Measurements from ENCODE around the gene PLA2G4D.

Gene PLA2G4D

DNA sequence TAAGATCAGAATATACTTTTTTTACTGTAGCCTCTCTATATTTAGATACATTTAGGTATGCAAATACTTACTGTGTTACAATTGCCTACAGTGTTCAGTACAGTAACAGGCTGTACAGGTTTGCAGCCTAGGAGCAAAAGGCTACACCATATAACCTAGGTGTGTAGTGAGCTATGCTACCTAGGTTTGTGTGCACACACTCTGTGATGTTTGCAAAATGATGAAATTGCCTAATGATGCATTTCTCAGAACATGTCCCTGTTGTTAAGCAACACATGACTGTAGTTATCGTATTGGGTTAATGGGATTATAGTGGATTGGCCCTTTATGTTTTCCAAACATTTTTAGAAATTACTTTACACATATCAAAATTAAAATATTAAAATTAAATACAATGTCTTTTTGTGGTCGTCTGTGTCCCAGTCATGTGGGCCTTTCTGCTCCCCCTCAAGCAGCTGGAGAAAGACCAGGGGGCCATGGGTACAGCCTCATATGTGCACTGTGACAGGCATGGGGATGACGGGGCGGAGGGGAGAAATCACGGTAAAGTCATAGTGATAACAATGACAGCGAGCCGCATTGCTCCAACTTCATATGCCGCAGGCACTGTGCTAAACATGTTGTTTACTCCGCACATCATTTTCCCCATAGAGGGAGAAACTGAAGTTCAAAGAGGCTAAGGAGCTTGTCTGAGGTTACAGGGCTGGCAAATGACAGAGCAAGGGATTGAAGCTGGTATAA lies 46.1 kb downstream of the PLA2G4D start:
- no peak for DNase-seq

DNA sequence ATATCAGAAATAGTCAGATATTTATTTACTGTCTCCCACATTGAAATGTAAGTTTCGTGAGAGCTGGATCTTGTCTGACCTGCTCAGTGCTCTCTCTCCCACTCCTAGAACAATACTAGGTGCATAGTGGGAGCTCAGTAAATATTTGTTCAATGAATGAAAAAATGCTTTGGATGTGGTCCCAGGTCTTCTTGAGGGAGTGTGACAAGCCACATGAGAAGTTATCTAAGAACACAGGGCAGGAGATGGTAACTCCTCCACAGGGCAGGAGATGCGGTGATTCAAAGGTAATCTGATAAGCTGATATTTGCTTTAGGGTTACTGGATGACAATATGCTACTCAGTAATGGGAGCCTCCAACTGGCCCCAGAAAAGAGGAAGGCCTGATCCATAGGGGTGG lies 47.8 kb downstream of the PLA2G4D start:
- no peak for DNase-seq

DNA sequence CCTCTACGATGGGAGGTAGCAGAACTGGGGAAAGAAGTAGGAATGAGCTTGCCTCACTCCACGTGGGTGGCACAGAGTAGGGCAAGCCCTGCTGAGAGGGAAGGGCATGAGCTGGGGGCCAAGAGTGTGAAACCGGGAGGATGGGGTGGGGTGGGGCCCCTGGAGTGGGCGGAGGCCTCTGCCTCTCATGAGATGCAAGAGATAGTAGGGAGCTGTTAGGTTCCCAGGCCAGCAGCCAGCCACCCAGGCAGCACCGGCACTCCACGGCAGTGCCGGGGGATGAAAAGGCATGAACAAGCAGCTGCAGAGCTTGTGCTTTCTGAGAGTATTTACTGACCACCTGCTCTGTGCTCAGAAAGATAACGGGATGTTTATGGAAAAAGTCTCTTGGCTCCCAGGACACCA lies 49.1 kb downstream of the PLA2G4D start:
- no peak for DNase-seq

DNA sequence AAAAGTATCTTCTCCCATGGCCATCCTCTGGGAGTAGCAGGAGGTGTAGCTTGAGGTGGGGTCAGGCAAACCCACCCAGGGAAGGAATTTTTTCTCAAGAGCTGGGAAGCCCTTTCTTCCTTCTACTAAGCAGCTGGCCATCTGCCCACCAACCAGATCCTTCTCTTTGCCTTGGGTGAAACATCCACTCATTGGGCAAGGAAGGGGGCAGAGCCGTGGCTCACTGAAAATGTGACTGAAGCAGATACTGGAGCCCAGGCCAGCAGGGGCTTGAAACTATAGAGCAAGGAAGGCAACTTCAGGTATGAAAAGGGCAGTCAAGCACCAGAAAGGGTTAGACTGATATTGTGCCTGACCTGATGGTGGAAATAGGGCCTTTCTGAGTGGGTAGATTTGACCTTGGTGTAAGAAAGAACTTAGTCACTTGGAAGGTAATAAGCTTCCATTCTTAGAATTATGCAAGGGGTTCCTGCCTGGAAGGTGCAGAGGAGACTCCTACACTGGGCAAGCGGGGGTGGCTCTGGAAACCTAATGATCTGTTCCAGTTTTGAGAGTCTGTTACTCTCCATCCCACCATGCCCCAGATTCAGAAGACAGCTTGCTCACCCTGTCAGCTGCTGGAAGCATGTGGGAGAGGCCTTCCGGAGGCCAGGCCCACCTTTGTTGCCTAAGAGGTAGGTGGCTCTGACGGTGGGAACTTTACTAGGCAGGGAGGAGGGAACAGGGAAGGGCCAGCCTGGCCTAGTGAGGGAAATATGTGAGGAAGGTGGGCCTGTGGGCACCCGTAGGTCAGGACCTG lies 51.6 kb downstream of the PLA2G4D start:
- DNase-seq: no peak

GRCh38 chr15:42038401-42038800 lies 56.0 kb downstream of the PLA2G4D start:
- DNase-seq: no peak

DNA sequence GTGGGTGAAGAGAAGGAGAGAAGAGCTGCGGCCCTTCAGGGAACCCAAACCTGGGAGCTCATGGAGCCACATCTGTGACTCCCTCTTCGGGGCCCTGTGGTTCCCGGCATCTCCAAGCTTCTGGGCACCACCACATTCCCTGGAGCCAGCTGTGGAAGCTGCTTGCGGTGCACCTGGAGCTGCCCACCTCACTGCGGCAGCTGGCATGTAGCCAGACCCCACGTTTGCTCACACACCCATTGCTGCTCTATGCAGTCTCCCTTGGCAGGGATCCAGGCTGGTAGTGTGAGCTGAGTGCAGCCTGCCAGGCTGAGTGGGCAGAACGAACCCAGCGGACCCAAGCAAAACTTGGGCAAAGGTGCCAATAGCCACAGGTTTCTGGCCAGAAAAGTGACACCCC lies 56.7 kb downstream of the PLA2G4D start:
- DNase-seq: no peak

DNA sequence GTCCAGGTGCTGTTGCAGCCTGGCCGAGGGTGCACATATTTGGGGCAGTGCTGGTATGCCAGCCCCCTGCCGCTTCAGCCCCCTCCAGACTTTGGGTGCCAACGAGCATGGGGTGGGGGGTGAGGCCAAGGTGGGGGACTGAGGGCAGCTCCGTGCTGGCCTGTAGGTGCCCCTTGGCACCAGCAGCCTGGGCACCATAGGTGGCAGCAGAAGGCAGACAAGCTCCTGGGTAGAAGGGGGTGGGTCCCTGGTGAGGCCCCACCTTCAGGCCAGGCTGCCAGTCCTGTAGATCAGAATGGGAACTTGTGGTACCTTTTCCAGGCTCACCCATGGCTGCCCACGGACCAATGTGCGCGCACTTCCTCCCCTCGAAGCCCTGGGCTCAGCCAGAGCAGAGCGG lies 57.4 kb downstream of the PLA2G4D start:
- DNase-seq: no peak

DNA sequence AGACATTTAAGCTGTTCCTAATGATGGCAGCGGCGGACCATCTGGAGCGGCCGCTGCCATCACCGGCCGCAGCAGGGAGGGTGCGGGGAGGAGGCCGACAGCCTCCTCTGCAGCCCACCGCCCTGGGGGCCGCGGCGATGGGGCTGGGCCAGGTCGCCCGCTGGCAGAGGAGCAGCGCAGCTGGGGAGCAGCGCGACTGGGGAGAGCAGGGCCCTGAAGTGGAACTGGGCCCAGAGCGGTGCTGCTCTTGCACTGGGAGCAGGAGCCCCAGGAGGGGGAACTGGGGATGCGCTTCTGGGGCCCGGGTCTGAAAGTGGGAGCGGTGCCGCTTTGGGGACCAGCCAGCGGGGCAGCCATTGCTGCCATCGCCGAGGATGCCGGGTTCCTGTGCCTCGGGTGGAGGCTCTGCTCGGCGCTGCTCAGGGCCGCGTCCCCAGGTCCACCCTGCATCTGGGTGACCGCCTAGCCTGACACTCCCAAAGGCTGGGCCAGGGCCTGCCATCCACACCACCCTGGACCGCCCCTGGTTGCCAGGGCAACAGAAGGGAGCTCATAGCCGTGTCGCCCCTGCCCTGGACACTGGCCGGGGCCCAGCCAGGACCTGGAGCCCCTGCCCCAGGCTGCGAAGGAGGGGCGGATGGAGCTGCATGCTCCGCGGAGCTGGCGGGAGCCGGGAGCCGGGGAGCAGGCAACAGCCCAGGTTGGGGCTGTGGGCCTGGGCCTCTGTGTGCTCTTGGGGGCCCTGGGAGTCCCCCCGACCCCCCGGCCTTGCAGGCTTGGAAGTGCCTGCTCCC lies 58.1 kb downstream of the PLA2G4D start:
- DNase-seq: no peak

- no peak for DNase-seq
These were observed 59.0 kb downstream of the PLA2G4D start for GRCh38 chr15:42035435-42035761.

DNA sequence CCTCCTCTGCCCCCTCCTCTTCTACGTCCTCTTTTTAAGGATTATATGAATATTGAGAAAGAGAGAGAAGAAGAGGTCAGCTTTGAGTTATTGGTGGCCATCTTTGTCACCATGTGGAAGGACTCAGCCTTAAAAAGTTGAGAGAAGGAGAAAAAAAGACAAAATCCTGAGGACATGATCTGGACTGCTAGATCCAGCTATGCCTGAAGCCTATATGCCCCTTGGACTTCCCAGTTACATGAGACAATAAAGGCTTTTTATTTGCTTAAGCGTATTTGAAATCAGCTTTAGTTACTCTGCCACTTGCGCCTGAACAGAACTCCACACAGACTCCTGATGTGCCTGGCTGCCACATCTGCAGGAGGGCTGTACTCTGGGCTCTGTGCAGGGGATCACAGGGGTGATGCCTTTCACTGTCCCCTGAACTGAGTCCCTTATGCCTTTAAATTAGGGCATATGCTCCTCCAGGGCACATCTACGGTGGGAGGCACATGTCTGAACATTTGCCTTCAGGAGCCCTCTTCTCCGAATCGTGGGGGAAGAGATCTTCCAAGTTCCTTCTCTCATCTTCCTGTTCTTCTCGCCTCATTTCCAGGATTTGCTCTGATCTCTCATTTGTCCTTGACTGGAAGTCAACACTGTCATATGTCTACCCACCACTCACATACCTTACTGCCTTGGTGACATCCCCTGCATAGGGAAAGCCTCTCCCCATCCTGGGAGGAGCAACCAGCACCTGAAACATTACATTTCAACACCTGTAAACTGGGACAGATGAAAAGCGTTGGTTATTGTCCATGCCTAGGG lies 59.5 kb downstream of the PLA2G4D start:
- DNase-seq: no peak

DNA sequence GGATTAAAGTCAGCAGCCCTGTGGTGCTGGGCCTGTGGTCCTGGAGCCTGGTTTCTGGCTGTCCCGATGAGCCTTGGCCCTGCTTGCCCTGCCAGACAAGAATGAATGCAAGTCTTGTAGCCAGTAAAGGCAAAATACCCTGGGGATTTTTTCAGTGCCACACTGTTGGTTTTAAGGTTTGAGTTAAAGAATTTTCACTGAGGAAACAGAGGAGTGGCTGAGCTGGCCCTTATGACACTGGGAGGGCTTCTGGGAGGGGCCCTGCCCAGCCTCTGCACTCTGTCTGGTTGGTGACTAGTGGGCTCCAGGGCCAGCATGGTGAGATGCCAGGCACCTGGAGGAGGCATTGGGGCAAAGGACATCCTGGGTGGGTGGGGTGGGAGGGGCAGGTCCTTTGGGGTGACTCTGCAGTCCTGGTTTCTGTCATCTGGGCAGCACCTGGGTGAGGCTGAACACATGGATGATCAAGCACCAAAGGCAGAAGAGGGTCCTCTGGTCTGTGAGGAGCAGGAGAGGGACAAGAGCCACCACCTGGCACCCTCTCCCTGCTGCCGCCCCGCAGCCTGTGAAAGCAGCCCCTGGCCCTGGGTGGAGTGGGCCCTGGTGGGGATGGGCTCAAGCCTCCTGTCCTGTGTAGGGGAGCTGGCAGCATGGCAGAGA lies 61.0 kb downstream of the PLA2G4D start:
- no peak for DNase-seq

GRCh38 chr15:42032376-42033213 lies 61.8 kb downstream of the PLA2G4D start:
- DNase-seq: no peak

DNA sequence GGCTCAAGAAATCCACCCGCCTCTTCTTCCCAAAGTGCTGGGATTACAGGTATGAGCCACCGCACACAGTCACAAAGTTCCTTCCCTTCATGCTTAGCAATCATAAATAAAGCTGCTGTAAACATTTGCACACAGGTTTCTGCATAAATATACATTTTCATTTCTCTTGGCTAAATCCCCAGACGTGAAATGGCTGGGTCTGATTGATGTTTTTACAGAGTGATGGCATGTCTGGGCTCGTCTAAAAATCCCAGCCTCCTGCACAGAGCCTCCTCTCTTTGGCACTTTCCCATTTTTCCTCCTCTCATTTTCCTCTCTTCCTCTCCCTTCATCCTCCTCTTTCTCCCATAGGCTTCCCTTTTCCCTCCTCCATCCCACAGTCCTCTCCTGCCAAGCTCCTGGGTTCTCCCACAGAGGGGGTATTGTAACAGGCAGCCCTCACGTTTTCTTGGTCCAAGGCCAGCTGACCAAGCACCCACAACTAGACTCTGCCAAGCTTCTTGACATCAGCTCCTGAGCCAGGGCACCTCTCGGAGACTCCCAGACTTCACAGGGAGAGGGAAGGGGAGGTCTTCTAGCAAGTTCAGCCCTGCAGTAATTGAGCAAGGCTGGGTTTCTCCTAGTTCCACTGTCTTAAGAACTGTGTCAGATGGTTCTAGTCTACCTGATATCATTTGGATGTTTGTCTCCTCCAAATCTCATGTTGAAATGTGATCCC lies 63.0 kb downstream of the PLA2G4D start:
- no peak for DNase-seq

DNA sequence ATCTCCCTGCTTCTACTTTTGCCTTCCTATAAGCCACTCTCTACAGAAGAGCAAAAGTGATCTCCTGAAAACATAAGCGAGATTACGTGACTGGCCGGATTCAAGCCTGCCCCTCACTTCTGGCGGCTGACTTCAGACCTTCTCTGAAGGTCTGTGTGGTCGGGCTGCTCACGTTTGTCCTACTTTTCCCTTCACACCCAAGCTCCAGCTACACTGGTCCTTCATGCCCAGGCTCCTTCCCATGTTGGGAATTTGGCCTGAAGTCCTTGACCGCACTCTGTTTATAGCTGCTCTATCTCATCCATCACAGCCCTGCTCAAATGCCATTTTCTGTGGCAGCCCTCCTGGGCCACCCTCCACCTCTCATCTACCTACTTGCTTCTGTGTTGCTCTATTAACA lies 66.8 kb downstream of the PLA2G4D start:
- no peak for DNase-seq

GRCh38 chr15:42024303-42024702 lies 70.1 kb downstream of the PLA2G4D start:
- DNase-seq: no peak

DNA sequence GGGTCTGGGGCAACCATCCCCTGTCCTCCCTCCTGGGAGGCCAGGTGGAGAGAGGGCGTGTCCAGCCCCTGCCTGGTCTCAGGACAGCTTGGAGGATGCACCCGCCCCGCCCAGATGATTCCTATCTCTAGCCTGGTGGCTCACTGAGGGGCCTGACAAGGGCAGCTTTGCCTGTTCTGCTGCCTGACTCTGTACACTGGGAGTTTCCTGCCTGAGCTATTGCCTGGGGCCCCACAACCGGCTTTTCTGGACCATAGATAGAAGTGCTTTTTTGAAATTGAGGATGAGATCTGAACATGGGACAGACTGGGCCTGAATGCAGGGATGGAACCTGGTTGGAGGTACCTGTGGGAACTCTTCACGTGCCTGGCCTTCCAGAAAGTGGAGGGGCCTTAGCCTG lies 72.8 kb downstream of the PLA2G4D start:
- DNase-seq: no peak

DNA sequence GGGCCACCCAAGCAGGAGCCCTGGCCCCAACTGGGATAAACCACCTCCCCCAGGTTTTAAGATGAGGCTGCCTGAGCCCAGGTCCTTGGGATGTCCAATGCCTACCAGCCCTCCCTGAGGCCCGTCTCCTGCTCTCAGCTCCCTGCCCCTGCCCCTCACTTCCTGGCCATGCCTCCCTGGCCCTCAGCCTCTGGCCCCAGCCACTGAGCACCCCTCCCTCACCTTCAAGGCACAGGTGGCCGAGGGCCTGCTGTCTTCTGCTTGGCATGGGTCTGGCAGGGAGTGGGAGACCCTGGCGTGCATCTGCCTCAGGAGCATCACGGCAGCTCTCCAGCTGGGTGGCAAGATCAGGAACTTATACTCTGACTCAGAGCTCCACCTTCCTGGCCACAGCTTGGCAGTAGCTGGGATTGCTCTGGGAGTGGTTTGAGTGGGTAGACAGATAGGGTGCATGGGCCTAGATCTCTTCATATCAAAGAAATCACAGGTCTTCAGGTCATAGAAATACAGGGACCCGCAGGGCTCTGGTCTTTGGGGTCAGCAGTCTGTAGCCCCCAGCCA lies 73.6 kb downstream of the PLA2G4D start, which contains the start of gene PLA2G4E:
Gene PLA2G4E, minus strand, starts transcription at position 330 of the 561 bp plus-strand sequence. Its CDS starts 12 bp downstream, at position 318.
- DNase-seq: no peak

DNA sequence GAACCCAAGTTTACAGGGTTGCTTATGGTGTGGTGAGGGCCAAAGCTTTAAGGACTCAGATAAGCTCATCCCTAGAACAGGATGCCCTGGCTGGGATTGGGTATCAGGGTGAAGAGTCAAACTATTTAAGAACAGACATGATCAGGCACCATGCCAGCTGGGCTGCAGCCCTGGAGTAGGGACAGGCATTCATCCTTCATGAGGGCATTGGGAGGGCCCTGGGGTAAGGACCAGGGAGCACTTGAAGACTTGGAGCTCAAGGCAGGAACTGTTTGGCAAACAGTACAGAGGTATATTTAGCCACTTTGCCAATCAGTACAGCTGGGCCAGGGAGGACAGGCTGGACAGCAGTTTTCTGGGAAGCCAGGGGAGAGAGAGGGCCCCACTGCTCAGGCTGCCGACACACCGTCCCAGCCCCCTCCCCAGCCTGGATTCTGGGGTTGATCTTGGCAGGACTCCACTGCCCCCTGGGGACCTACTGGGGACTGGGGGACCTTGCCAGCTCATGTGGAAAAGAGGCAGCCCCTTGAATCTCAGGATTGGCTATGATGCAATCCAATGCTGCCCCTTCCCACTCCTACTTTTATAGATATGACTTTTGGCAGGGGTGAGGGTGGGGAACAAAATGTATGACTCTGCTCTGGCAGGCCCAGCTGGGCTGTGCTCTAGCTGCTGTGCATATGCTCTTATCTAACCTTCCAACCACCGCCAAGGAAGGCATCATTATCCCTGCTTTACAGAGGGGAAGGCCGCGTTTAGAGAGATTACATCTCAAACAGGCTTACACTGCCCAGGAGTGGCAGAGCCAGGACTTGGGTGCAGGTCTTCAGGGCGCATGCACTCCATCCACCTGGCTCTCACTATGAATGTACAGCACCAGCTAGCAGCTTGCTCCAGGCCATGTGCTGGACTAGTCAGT lies 75.8 kb downstream of the PLA2G4D start:
- DNase-seq: no peak
